ENCODE measurements around the gene HLF. TPM values are rescaled to one million over a fixed set of nuclear protein-coding genes. Genes with fewer than 3 reads are reported as not detected.
A peak's percentile ranks its signal among the peaks of the same experiment; 100 is the strongest.

Gene HLF
- total and polyA plus RNA-seq, 2 donors: 0.57 to 1.8 TPM

DNA sequence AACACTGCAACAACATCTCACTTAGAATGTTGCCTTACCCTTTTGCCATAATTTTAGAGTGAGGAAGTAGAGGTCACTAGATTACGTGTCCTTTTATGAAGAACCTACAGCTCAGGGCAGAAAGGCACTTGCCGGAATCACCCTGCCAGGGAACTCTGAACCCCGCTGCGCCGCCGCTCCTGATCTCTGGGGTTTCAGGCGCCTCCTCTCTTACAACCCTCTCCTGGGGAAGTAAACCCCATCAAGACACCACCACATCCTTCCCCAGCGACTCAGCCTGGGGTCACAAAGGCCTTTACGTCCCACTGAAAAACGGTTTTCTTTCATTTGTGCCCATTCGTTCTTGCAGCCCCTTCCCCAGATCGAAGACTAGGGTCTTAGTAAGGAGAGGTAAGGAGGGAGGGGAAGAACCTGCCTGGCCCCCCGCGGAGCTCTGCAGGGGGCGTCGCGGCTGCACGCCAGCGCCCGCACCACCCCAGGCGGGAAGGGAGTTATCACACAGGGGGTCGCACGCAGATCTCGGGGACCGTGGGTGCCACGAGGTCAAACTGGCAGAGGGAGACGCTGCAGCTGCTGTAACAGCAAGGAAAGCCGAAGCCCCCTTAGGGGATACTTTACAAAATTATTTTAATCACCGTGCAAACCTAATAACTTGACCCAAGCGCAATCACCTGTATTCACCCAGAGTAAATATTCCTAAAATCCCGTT, 1.0 kb upstream of the HLF start:
- Histone ChIP-seq H3K27ac (ENCODE audit: low read depth in 1 of 2, low read length in 1 of 2) (no peak overlapping the region), H3K9me3 (ENCODE audit: control insufficient read depth in 2 of 2, insufficient read depth in 1 of 2, low read length in 1 of 2) (peaks cover 0 to 2% of the 10 kb centered on the region in 2 donors), H3K36me3 (ENCODE audit: control insufficient read depth in 2 of 2, insufficient read depth in 2 of 2, low read length in 1 of 2) (no peaks in the 10 kb centered on the region), H3K4me1 (ENCODE audit: control insufficient read depth in 2 of 2, insufficient read depth in 2 of 2, low read length in 2 of 2) (peaks cover 11 to 25% of the 10 kb centered on the region in 2 donors), H3K4me3 (ENCODE audit: low read length in 2 of 2) (peak overlapping the region in 1 of 2 donors; percentile 47), H3K27me3 (ENCODE audit: control insufficient read depth in 2 of 2, insufficient read depth in 1 of 2, low read length in 1 of 2) (peaks cover 63 to 74% of the 10 kb centered on the region in 2 donors)
- WGBS: 3% methylated on average over 31 of the region's 31 CpGs
- DNase-seq (ENCODE audit: low read depth in 6 of 9, low spot score in 9 of 9): peak in 1 of 9 donors; percentile 50

- no peak overlapping the region for H3K27ac ChIP-seq (ENCODE audit: low read depth in 1 of 2, low read length in 1 of 2)
- DNase-seq (ENCODE audit: low read depth in 6 of 9, low spot score in 9 of 9): no peak
- H3K9me3 ChIP-seq (ENCODE audit: control insufficient read depth in 2 of 2, insufficient read depth in 1 of 2, low read length in 1 of 2): peaks cover 0 to 2% of the 10 kb centered on the region in 2 donors
- peaks cover 63 to 74% of the 10 kb centered on the region in 2 donors for H3K27me3 ChIP-seq (ENCODE audit: control insufficient read depth in 2 of 2, insufficient read depth in 1 of 2, low read length in 1 of 2)
- H3K4me3 ChIP-seq (ENCODE audit: low read length in 2 of 2): peak overlapping the region in 1 of 2 donors; percentile 47
- WGBS: 6% methylated on average over 13 of the region's 13 CpGs
- H3K4me1 ChIP-seq (ENCODE audit: control insufficient read depth in 2 of 2, insufficient read depth in 2 of 2, low read length in 2 of 2): peaks cover 11 to 25% of the 10 kb centered on the region in 2 donors
- no peaks in the 10 kb centered on the region for H3K36me3 ChIP-seq (ENCODE audit: control insufficient read depth in 2 of 2, insufficient read depth in 2 of 2, low read length in 1 of 2)
Measured at GRCh38 chr17:55264278-55264644, 499 bp upstream of the HLF start.

DNA sequence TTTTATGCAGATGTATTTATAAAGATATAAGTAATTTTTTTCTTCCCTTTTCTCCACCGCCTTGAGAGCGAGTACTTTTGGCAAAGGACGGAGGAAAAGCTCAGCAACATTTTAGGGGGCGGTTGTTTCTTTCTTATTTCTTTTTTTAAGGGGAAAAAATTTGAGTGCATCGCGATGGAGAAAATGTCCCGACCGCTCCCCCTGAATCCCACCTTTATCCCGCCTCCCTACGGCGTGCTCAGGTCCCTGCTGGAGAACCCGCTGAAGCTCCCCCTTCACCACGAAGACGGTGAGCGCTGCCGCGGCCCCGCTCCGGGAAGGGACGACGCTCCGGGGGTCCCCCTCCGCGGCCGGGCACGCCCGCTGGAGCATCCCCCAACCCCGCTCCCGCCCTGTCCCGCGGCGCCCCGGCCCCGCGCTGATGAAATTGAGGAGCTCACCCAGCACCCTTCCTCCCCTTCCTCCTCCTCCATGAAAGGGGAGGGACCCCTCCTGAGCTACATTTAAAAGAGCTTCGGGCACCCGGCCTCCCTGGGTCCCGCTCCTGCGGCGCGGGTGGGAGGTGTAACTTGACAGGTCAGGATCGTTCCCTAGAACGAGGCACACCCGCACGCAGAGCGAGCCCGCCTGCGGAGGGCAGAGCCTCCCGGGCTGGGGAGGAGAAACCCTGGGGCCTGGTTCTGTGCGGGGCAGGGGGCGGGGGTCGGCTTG, 706 bp downstream of the HLF start:
- H3K4me3 ChIP-seq (ENCODE audit: low read length in 2 of 2): peak overlapping the region; percentile 25 to 47
- H3K9me3 ChIP-seq (ENCODE audit: control insufficient read depth in 2 of 2, insufficient read depth in 1 of 2, low read length in 1 of 2): peaks cover 0 to 2% of the 10 kb centered on the region in 2 donors
- WGBS: 2% methylated on average over 52 of the region's 52 CpGs
- H3K4me1 ChIP-seq (ENCODE audit: control insufficient read depth in 2 of 2, insufficient read depth in 2 of 2, low read length in 2 of 2): peaks cover 11 to 25% of the 10 kb centered on the region in 2 donors
- H3K27ac ChIP-seq (ENCODE audit: low read depth in 1 of 2, low read length in 1 of 2): no peak overlapping the region
- peak in 1 of 9 donors; percentile 24 for DNase-seq (ENCODE audit: low read depth in 6 of 9, low spot score in 9 of 9)
- peaks cover 63 to 70% of the 10 kb centered on the region in 2 donors for H3K27me3 ChIP-seq (ENCODE audit: control insufficient read depth in 2 of 2, insufficient read depth in 1 of 2, low read length in 1 of 2)
- no peaks in the 10 kb centered on the region for H3K36me3 ChIP-seq (ENCODE audit: control insufficient read depth in 2 of 2, insufficient read depth in 2 of 2, low read length in 1 of 2)

DNA sequence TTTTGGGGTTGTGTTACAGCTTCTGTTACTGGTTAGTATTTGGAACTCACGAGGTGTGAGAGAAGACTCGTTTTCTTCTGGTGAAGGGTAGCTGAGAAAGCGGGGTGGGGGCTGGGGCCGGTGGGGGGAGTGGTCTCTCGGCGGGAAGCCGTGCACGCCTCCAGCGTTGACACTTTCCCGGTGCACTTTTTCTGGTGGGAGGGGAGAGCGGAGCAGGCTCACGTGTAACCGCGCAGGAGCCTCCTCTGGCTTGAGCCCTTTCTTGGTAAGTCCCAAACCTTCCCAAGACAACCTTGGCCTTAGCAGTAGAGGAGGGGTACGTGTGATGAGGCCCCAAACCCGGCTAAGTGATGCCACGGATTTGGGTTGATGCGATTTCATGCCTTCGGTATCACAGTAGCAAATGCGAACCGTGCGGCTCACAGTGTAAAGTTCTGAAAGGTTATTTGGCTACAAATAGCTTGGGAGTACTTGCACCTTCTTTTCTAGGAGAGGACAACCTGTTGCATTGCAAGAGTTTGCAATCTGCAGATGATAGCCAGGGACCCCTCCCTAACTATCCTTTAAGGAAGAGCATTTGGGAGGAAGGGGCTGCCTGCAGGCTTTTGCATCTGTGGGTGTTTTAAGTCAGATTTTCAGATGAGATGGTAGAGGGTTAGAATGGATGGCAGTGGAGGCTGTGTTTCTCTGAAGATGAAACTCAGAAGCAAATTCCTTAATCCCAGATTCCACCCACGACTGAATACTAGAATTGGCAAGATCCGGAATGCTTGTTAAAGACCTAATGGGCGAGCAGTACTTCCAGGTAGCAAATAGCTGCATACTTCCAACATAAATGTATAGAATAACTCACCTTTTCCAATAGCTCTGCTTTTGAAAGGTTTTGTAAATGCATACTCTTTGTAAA, 1.5 kb downstream of the HLF start:
- H3K27me3 ChIP-seq (ENCODE audit: control insufficient read depth in 2 of 2, insufficient read depth in 1 of 2, low read length in 1 of 2): peaks cover 65 to 67% of the 10 kb centered on the region in 2 donors
- H3K4me3 ChIP-seq (ENCODE audit: low read length in 2 of 2): peak overlapping the region in 1 of 2 donors; percentile 47
- 17% methylated on average over 25 of the region's 25 CpGs for WGBS
- peak overlapping the region in 1 of 2 donors; percentile 8 for H3K27ac ChIP-seq (ENCODE audit: low read depth in 1 of 2, low read length in 1 of 2)
- peak in 1 of 9 donors; percentile 19 for DNase-seq (ENCODE audit: low read depth in 6 of 9, low spot score in 9 of 9)
- no peaks in the 10 kb centered on the region for H3K36me3 ChIP-seq (ENCODE audit: control insufficient read depth in 2 of 2, insufficient read depth in 2 of 2, low read length in 1 of 2)
- H3K9me3 ChIP-seq (ENCODE audit: control insufficient read depth in 2 of 2, insufficient read depth in 1 of 2, low read length in 1 of 2): peaks cover 0 to 2% of the 10 kb centered on the region in 2 donors
- peaks cover 11 to 25% of the 10 kb centered on the region in 2 donors for H3K4me1 ChIP-seq (ENCODE audit: control insufficient read depth in 2 of 2, insufficient read depth in 2 of 2, low read length in 2 of 2)

DNA sequence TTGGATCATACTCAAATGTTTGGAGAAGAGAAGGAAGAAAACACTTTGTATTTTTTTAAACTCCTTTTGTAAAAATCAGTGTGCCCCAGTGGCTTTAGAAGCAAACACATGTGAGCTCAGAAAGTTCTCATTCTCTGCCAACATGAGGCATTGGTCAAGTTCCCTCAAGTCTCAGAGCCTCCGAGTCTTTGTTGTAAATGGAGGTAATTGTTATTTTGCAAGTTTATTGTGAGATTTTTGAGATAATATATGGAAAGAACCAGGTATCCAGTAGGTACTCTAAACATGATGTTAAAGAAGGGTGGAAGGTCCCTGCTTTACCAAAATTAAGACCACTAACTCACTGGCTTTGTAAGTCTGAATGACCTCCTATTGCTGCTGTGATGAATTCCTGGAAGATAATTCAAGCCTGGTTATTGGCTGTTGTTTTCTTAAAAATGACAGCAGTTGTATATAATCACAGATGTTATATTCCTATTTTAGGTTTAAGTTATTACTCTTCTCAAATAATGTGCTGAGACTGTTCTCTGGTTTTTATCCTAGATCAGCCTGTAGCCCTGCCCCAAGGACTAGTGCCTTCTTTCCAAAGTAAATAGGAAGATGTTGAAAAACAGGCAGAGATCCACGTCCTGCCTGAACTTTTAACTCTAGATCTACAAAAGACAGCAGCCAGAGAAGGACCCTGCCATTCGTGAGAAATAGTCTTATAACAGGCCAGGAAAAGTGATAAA, 2.4 kb downstream of the HLF start:
- peaks cover 11 to 25% of the 10 kb centered on the region in 2 donors for H3K4me1 ChIP-seq (ENCODE audit: control insufficient read depth in 2 of 2, insufficient read depth in 2 of 2, low read length in 2 of 2)
- no peak overlapping the region for H3K27ac ChIP-seq (ENCODE audit: low read depth in 1 of 2, low read length in 1 of 2)
- H3K36me3 ChIP-seq (ENCODE audit: control insufficient read depth in 2 of 2, insufficient read depth in 2 of 2, low read length in 1 of 2): no peaks in the 10 kb centered on the region
- H3K4me3 ChIP-seq (ENCODE audit: low read length in 2 of 2): no peak overlapping the region
- WGBS: 72% methylated on average over 3 of the region's 3 CpGs
- DNase-seq (ENCODE audit: low read depth in 6 of 9, low spot score in 9 of 9): no peak
- peaks cover 0 to 2% of the 10 kb centered on the region in 2 donors for H3K9me3 ChIP-seq (ENCODE audit: control insufficient read depth in 2 of 2, insufficient read depth in 1 of 2, low read length in 1 of 2)
- H3K27me3 ChIP-seq (ENCODE audit: control insufficient read depth in 2 of 2, insufficient read depth in 1 of 2, low read length in 1 of 2): peaks cover 60 to 62% of the 10 kb centered on the region in 2 donors

DNA sequence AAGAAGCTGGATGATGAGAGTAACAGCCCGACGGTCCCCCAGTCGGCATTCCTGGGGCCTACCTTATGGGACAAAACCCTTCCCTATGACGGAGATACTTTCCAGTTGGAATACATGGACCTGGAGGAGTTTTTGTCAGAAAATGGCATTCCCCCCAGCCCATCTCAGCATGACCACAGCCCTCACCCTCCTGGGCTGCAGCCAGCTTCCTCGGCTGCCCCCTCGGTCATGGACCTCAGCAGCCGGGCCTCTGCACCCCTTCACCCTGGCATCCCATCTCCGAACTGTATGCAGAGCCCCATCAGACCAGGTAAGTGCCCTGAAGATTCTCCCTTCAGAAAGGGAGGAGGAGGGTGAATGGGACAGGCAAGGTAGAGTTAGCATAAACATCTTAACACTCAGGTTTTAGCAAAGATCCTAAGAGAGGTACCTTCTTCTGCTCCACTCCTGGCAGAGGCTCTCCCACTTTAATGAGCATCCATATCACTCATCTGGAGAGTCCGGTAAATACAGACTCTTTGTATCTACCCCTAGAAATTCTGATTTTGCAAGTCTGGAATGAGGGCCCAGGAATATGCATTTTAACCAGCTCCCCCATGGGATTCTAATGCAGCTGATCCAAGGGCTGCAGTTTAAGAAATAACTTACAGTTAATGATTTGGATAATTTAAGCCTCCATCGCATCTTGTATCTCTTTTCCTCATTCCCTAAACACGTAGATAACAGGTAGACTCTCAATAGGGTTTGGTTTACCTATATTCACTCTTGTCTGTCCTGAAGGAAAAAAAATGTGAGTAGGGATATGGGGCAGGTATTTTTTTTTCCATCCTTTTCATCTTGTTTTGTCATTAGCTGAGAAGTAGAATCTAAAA, 3.3 kb downstream of the HLF start:
- Histone ChIP-seq H3K27me3 (ENCODE audit: control insufficient read depth in 2 of 2, insufficient read depth in 1 of 2, low read length in 1 of 2) (peaks cover 51 to 53% of the 10 kb centered on the region in 2 donors), H3K27ac (ENCODE audit: low read depth in 1 of 2, low read length in 1 of 2) (no peak overlapping the region), H3K4me3 (ENCODE audit: low read length in 2 of 2) (no peak overlapping the region), H3K36me3 (ENCODE audit: control insufficient read depth in 2 of 2, insufficient read depth in 2 of 2, low read length in 1 of 2) (no peaks in the 10 kb centered on the region), H3K4me1 (ENCODE audit: control insufficient read depth in 2 of 2, insufficient read depth in 2 of 2, low read length in 2 of 2) (peaks cover 11 to 25% of the 10 kb centered on the region in 2 donors), H3K9me3 (ENCODE audit: control insufficient read depth in 2 of 2, insufficient read depth in 1 of 2, low read length in 1 of 2) (peaks cover 0 to 2% of the 10 kb centered on the region in 2 donors)
- DNase-seq (ENCODE audit: low read depth in 6 of 9, low spot score in 9 of 9): no peak
- 82% methylated on average over 11 of the region's 11 CpGs for WGBS

GRCh38 chr17:55268649-55269480, 4.1 kb downstream of the HLF start:
- WGBS: 61% methylated on average over 8 of the region's 8 CpGs
- Histone ChIP-seq H3K9me3 (ENCODE audit: control insufficient read depth in 2 of 2, insufficient read depth in 1 of 2, low read length in 1 of 2) (peaks cover 0 to 2% of the 10 kb centered on the region in 2 donors), H3K36me3 (ENCODE audit: control insufficient read depth in 2 of 2, insufficient read depth in 2 of 2, low read length in 1 of 2) (no peaks in the 10 kb centered on the region), H3K27me3 (ENCODE audit: control insufficient read depth in 2 of 2, insufficient read depth in 1 of 2, low read length in 1 of 2) (peaks cover 42 to 46% of the 10 kb centered on the region in 2 donors), H3K4me3 (ENCODE audit: low read length in 2 of 2) (no peak overlapping the region), H3K27ac (ENCODE audit: low read depth in 1 of 2, low read length in 1 of 2) (no peak overlapping the region), H3K4me1 (ENCODE audit: control insufficient read depth in 2 of 2, insufficient read depth in 2 of 2, low read length in 2 of 2) (peaks cover 9 to 20% of the 10 kb centered on the region in 2 donors)
- no peak for DNase-seq (ENCODE audit: low read depth in 6 of 9, low spot score in 9 of 9)

Measured in thymus (tissue), 11 donors.